ENCODE results near the gene TADA1. TPM values are rescaled to one million over a fixed set of nuclear protein-coding genes. Genes with fewer than 3 reads are reported as not detected.

The TADA1 gene, protein sequence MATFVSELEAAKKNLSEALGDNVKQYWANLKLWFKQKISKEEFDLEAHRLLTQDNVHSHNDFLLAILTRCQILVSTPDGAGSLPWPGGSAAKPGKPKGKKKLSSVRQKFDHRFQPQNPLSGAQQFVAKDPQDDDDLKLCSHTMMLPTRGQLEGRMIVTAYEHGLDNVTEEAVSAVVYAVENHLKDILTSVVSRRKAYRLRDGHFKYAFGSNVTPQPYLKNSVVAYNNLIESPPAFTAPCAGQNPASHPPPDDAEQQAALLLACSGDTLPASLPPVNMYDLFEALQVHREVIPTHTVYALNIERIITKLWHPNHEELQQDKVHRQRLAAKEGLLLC
- 51.2 TPM for total RNA-seq

GRCh38 chr1:166875734-166876539 is at the start of gene TADA1:
TADA1 (minus strand) TSS chr1:166876264; CDS start chr1:166876233, 31 bp downstream.

GRCh38 chr1:166838766-166839599 is 37.1 kb downstream of the TADA1 start, which contains the start of gene POGK:
POGK (plus strand) TSS chr1:166839475; CDS start chr1:166840957, 1,482 bp downstream.

Other genes with a start within 250 kb of the TADA1 start
- gene POGK, start 36.8 kb downstream of the TADA1 start, total RNA-seq = 47.5 TPM
- 76.8 TPM for gene ILDR2, start 99.3 kb upstream of the TADA1 start, total RNA-seq
- gene MAEL, start 113.0 kb upstream of the TADA1 start, total RNA-seq = 3.2 TPM
- not detected for gene GPA33, start 214.1 kb upstream of the TADA1 start, total RNA-seq
- 0.69 TPM for gene STYXL2, start 217.8 kb upstream of the TADA1 start, total RNA-seq